Duodenal mucosa (tissue), 2 donors: ENCODE results near the gene PIK3CB.
"Not testable (repeated sequence)": the region's sequence is repeated elsewhere in the genome, so short reads cannot be mapped to it uniquely, and the experiment has no call there.

Source experiments
- H3K27ac ChIP-seq: one replicate; pipeline ENCODE4 v1.7.0; 2013; ENCODE audit warnings: low read depth, low read length
- H3K27me3 ChIP-seq, 2 donors: one replicate each; pipeline ENCODE4 v1.7.0; 2013; ENCODE audit warnings: low read length in 2 of 2, control low read depth in 1 of 2; ENCODE audit not compliant: insufficient read depth in 2 of 2, control insufficient read depth in 1 of 2
- H3K36me3 ChIP-seq, 2 donors: one replicate each; pipeline ENCODE4 v1.7.0; 2013; ENCODE audit warnings: low read length in 2 of 2, control low read depth in 1 of 2; ENCODE audit not compliant: insufficient read depth in 2 of 2, control insufficient read depth in 1 of 2
- H3K4me1 ChIP-seq, 2 donors: one replicate each; pipeline ENCODE4 v1.7.0; 2013; ENCODE audit warnings: low read length in 2 of 2, control low read depth in 1 of 2; ENCODE audit not compliant: insufficient read depth in 2 of 2, control insufficient read depth in 1 of 2
- H3K4me3 ChIP-seq, 2 donors: one replicate each; pipeline ENCODE4 v1.7.0; 2013; ENCODE audit warnings: low read length in 2 of 2, low read depth in 1 of 2
- H3K9ac ChIP-seq, 2 donors: one replicate each; pipeline ENCODE4 v1.7.0; 2013; ENCODE audit warnings: low read length in 2 of 2, low read depth in 1 of 2
- H3K9me3 ChIP-seq, 2 donors: one replicate each; pipeline ENCODE4 v1.7.0; 2013; ENCODE audit warnings: low read length in 2 of 2, control low read depth in 1 of 2; ENCODE audit not compliant: control insufficient read depth in 1 of 2

PIK3CB gene

GRCh38 chr3:138768946-138769345 lies 65.8 kb downstream of the PIK3CB start:
- Histone ChIP-seq H3K27me3 (no peaks in the 10 kb centered on the region), H3K4me1 (no peaks in the 10 kb centered on the region), H3K4me3 (no peak overlapping the region), H3K9me3 (peaks cover 0 to 10% of the 10 kb centered on the region in 2 donors), H3K9ac (no peak overlapping the region), H3K27ac (no peak overlapping the region), H3K36me3 (peaks cover 0 to 19% of the 10 kb centered on the region in 2 donors)

- Histone ChIP-seq H3K27ac (no peak overlapping the region), H3K9me3 (peaks cover 0 to 10% of the 10 kb centered on the region in 2 donors), H3K4me1 (no peaks in the 10 kb centered on the region), H3K4me3 (no peak overlapping the region), H3K9ac (no peak overlapping the region), H3K27me3 (no peaks in the 10 kb centered on the region), H3K36me3 (peaks cover 0 to 19% of the 10 kb centered on the region in 2 donors)
These were observed 66.6 kb downstream of the PIK3CB start for GRCh38 chr3:138768125-138768524.

GRCh38 chr3:138767498-138768104 lies 67.1 kb downstream of the PIK3CB start:
- Histone ChIP-seq H3K4me3 (no peak overlapping the region), H3K36me3 (peaks cover 0 to 19% of the 10 kb centered on the region in 2 donors), H3K27ac (no peak overlapping the region), H3K4me1 (no peaks in the 10 kb centered on the region), H3K27me3 (no peaks in the 10 kb centered on the region), H3K9ac (no peak overlapping the region), H3K9me3 (peaks cover 0 to 10% of the 10 kb centered on the region in 2 donors)

- H3K9me3 ChIP-seq: no peaks in the 10 kb centered on the region
- no peaks in the 10 kb centered on the region for H3K4me1 ChIP-seq
- no peak overlapping the region for H3K4me3 ChIP-seq
- H3K27ac ChIP-seq: no peak overlapping the region
- H3K9ac ChIP-seq: no peak overlapping the region
- H3K27me3 ChIP-seq: no peaks in the 10 kb centered on the region
- H3K36me3 ChIP-seq: no peaks in the 10 kb centered on the region
These were observed 73.7 kb downstream of the PIK3CB start for GRCh38 chr3:138761002-138761401.

GRCh38 chr3:138748190-138748589 lies 86.5 kb downstream of the PIK3CB start:
- Histone ChIP-seq H3K27ac (no peak overlapping the region), H3K9ac (no peak overlapping the region), H3K27me3 (no peaks in the 10 kb centered on the region), H3K4me1 (no peaks in the 10 kb centered on the region), H3K9me3 (no peaks in the 10 kb centered on the region), H3K36me3 (peaks cover 0 to 6% of the 10 kb centered on the region in 2 donors), H3K4me3 (no peak overlapping the region)

GRCh38 chr3:138747225-138747624 lies 87.5 kb downstream of the PIK3CB start:
- no peak overlapping the region for H3K9ac ChIP-seq

GRCh38 chr3:138740072-138740471 lies 94.7 kb downstream of the PIK3CB start:
- H3K27ac ChIP-seq: no peak overlapping the region
- no peaks in the 10 kb centered on the region for H3K9me3 ChIP-seq
- peaks cover 0 to 19% of the 10 kb centered on the region in 2 donors for H3K36me3 ChIP-seq
- H3K4me3 ChIP-seq: no peak overlapping the region
- H3K9ac ChIP-seq: no peak overlapping the region
- H3K4me1 ChIP-seq: peaks cover 7 to 11% of the 10 kb centered on the region in 2 donors
- H3K27me3 ChIP-seq: no peaks in the 10 kb centered on the region

More at GRCh38 chr3:138747225-138747624, 87.5 kb downstream of the PIK3CB start:
- Histone ChIP-seq H3K9me3 (no peaks in the 10 kb centered on the region), H3K36me3 (peaks cover 0 to 10% of the 10 kb centered on the region in 2 donors), H3K4me1 (no peaks in the 10 kb centered on the region), H3K27ac (no peak overlapping the region), H3K4me3 (no peak overlapping the region), H3K27me3 (no peaks in the 10 kb centered on the region)

- H3K36me3 ChIP-seq: no peaks in the 10 kb centered on the region
- H3K9me3 ChIP-seq: no peaks in the 10 kb centered on the region
- no peaks in the 10 kb centered on the region for H3K27me3 ChIP-seq
- no peak overlapping the region for H3K9ac ChIP-seq
- no peaks in the 10 kb centered on the region for H3K4me1 ChIP-seq
- no peak overlapping the region for H3K4me3 ChIP-seq
- H3K27ac ChIP-seq: no peak overlapping the region
These were observed 102.3 kb downstream of the PIK3CB start for GRCh38 chr3:138732456-138732855.

GRCh38 chr3:138726946-138727730 lies 107.6 kb downstream of the PIK3CB start:
- H3K27ac ChIP-seq: no peak overlapping the region
- no peaks in the 10 kb centered on the region for H3K4me1 ChIP-seq
- no peak overlapping the region for H3K4me3 ChIP-seq
- H3K9ac ChIP-seq: no peak overlapping the region
- H3K36me3 ChIP-seq: peaks cover 0 to 13% of the 10 kb centered on the region in 2 donors
- H3K9me3 ChIP-seq: no peaks in the 10 kb centered on the region
- no peaks in the 10 kb centered on the region for H3K27me3 ChIP-seq

GRCh38 chr3:138726042-138726441 lies 108.7 kb downstream of the PIK3CB start:
- H3K9ac ChIP-seq, H3K9me3 ChIP-seq, H3K4me3 ChIP-seq, H3K27me3 ChIP-seq, H3K27ac ChIP-seq, H3K4me1 ChIP-seq: not testable (repeated sequence)
- peaks cover 0 to 13% of the 10 kb centered on the region in 2 donors for H3K36me3 ChIP-seq
